ENCODE data around the gene TBC1D22B.

DNA sequence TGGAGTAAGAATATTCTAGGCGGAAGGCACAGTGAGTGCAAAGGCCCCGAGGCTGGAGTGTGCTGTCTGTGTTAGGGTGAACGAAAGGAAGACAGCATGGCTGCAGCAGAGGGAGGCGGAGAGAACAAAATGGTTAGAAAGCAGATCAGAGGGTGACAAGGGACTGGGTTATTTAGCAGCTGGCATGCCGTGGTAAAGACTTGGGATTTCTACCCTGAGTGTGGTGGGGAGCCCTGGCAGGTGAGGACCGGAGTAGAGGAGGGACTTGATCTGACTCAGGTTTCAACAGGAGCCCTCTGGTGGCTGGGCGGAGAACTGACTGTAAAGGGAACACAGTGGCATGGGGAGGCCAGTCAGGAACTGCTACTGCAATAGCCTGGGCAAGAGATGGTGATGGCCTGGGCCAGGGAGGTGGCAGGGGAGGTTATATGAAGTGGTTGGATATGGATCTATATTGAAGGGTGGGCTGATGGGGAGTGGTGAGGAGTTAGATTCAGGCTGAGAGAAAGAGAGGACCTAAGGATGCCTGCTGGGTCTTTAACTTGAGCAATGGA, 49.6 kb upstream of the TBC1D22B start:
- TF ChIP-seq, protein P1, sequence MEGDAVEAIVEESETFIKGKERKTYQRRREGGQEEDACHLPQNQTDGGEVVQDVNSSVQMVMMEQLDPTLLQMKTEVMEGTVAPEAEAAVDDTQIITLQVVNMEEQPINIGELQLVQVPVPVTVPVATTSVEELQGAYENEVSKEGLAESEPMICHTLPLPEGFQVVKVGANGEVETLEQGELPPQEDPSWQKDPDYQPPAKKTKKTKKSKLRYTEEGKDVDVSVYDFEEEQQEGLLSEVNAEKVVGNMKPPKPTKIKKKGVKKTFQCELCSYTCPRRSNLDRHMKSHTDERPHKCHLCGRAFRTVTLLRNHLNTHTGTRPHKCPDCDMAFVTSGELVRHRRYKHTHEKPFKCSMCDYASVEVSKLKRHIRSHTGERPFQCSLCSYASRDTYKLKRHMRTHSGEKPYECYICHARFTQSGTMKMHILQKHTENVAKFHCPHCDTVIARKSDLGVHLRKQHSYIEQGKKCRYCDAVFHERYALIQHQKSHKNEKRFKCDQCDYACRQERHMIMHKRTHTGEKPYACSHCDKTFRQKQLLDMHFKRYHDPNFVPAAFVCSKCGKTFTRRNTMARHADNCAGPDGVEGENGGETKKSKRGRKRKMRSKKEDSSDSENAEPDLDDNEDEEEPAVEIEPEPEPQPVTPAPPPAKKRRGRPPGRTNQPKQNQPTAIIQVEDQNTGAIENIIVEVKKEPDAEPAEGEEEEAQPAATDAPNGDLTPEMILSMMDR (IDR thresholded peaks at IDR 0.05; ENCODE audit: low read depth, low read length, poor library complexity, severe bottlenecking), result peak; percentile 90
- TF ChIP-seq EZH2phosphoT487 (IDR thresholded peaks at IDR 0.05; ENCODE audit: borderline replicate concordance, low read length), result no peak

Data from DOHH2 (cell line).